ENCODE results near the gene OR2H1. TPM values are rescaled to one million over a fixed set of nuclear protein-coding genes. Genes with fewer than 3 reads are reported as not detected.

OR2H1 gene
- not detected for total RNA-seq

GRCh38 chr6:29456971-29457370, at the start of gene OR2H1, which contains the start of gene OR11A1:
Gene OR2H1 (plus strand): TSS chr6:29457155. CDS start chr6:29461770, 4,615 bp downstream.
Gene OR11A1 (minus strand): TSS chr6:29457071. CDS start chr6:29427641, 29,430 bp downstream.

GRCh38 chr6:29414588-29414987, 42.4 kb upstream of the OR2H1 start, which contains the start of gene OR12D1:
Gene OR12D1 (plus strand): TSS chr6:29414928.

GRCh38 chr6:29439006-29439405, 17.9 kb upstream of the OR2H1 start, which contains the start of gene OR10C1:
Gene OR10C1 (plus strand): TSS chr6:29439306. CDS start chr6:29440016, 710 bp downstream.

GRCh38 chr6:29487660-29488059, 30.7 kb downstream of the OR2H1 start, which contains the start of gene MAS1L:
Gene MAS1L (minus strand): TSS chr6:29487956. CDS start chr6:29487902, 54 bp downstream.

Other genes with a start within 250 kb of the OR2H1 start
- gene OR14J1, start 155.5 kb upstream of the OR2H1 start, total RNA-seq = under 0.01 TPM
- not detected for gene OR5V1, start 88.3 kb upstream of the OR2H1 start, total RNA-seq
- not detected for gene OR12D3, start 81.9 kb upstream of the OR2H1 start, total RNA-seq
- 0.23 TPM for gene OR12D2, start 61.5 kb upstream of the OR2H1 start, total RNA-seq
- gene OR12D1, start 42.2 kb upstream of the OR2H1 start, total RNA-seq = not detected
- not detected for gene OR10C1, start 17.8 kb upstream of the OR2H1 start, total RNA-seq
- gene OR11A1, start 84 bp upstream of the OR2H1 start, total RNA-seq = not detected
- not detected for gene MAS1L, start 30.8 kb downstream of the OR2H1 start, total RNA-seq
- gene UBD, start 102.6 kb downstream of the OR2H1 start, total RNA-seq = not detected
- gene OR2H2, start 128.0 kb downstream of the OR2H1 start, total RNA-seq = not detected
- gene GABBR1, start 176.0 kb downstream of the OR2H1 start, total RNA-seq = 175 TPM
- 1.4 TPM for gene MOG, start 199.9 kb downstream of the OR2H1 start, total RNA-seq
- 0.23 TPM for gene ZFP57, start 224.0 kb downstream of the OR2H1 start, total RNA-seq

All from diencephalon (tissue), 1 donor.